WTC11 (cell line): ENCODE results near the gene APELA. TPM values are rescaled to one million over a fixed set of nuclear protein-coding genes. Genes with fewer than 3 reads are reported as not detected.

Source experiments
- ATAC-seq: fragments of 200-7000 bp; cut with Tn5 transposase; 2 replicates; pipeline ENCODE4 v1.10.0; 2021; ENCODE audit warnings: mild to moderate bottlenecking, moderate library complexity
- CTCF ChIA-PET: fragments of 300-600 bp; sonication (Branson Sonifier 250); formaldehyde crosslinking; loops from one replicate; lab custom pipeline; 2021; ENCODE audit warnings: antibody characterized with exemption; lab: Charles Lee
- POLR2A ChIA-PET: fragments of 350-600 bp; sonication (Branson Sonifier 250); formaldehyde crosslinking; loops from one replicate; lab custom pipeline; 2021; ENCODE audit warnings: antibody characterized with exemption; lab: Charles Lee
- DNase-seq: peaks from one replicate; pipeline ENCODE4 v3.0.0; 2021; ENCODE audit warnings: low spot score
- H3K27ac Mint-ChIP-seq: 2 replicates; pipeline ENCODE4 v1.8.0; 2021; ENCODE audit warnings: mixed read lengths
- H3K27me3 Mint-ChIP-seq: 2 replicates; pipeline ENCODE4 v1.8.0; 2021; ENCODE audit warnings: low read depth, mild to moderate bottlenecking, moderate library complexity, mixed read lengths
- H3K36me3 Mint-ChIP-seq: 2 replicates; pipeline ENCODE4 v1.8.0; 2021; ENCODE audit warnings: mixed read lengths
- H3K4me1 Mint-ChIP-seq: 2 replicates; pipeline ENCODE4 v1.8.0; 2022; ENCODE audit warnings: mixed read lengths
- H3K4me3 Mint-ChIP-seq: 2 replicates; pipeline ENCODE4 v1.8.0; 2021; ENCODE audit warnings: mild to moderate bottlenecking, moderate library complexity, mixed read lengths
- H3K9me3 Mint-ChIP-seq: 2 replicates; pipeline ENCODE4 v1.8.0; 2021; ENCODE audit warnings: mixed read lengths
- AR ChIP-seq: fragments of 250-450 bp; sonication (Bioruptor Pico); IDR thresholded peaks from 2 replicates; pipeline ENCODE4 v1.9.0; 2021; ENCODE audit warnings: mild to moderate bottlenecking
- ATF6 ChIP-seq: sonication (generic); formaldehyde crosslinking; IDR thresholded peaks from 2 replicates; pipeline ENCODE4 v1.8.1; 2023; ENCODE audit warnings: mild to moderate bottlenecking, missing genetic modification reagents
- CDX4 ChIP-seq: fragments of 250-450 bp; sonication (Bioruptor Pico); IDR thresholded peaks from 2 replicates; pipeline ENCODE4 v1.9.0; 2021; ENCODE audit warnings: moderate library complexity, mild to moderate bottlenecking, inconsistent platforms, borderline replicate concordance
- CREM ChIP-seq: sonication (generic); formaldehyde crosslinking; IDR thresholded peaks from 2 replicates; pipeline ENCODE4 v1.8.1; 2022; ENCODE audit warnings: mild to moderate bottlenecking, missing genetic modification reagents, moderate library complexity
- FOXJ3 ChIP-seq: sonication (generic); formaldehyde crosslinking; IDR thresholded peaks from 2 replicates; pipeline ENCODE4 v1.9.0; 2021; ENCODE audit warnings: missing genetic modification reagents, mild to moderate bottlenecking, borderline replicate concordance
- MXD4 ChIP-seq: fragments of 250-450 bp; sonication (Bioruptor Pico); IDR thresholded peaks from 2 replicates; pipeline ENCODE4 v1.8.0; 2021; ENCODE audit warnings: mild to moderate bottlenecking, moderate library complexity, borderline replicate concordance
- STAT6 ChIP-seq: sonication (generic); formaldehyde crosslinking; conservative IDR thresholded peaks from 2 replicates; pipeline ENCODE4 v1.8.1; 2023; ENCODE audit warnings: mild to moderate bottlenecking, low read depth, missing genetic modification reagents, moderate library complexity
- TP53 ChIP-seq: sonication (generic); formaldehyde crosslinking; IDR thresholded peaks from 2 replicates; pipeline ENCODE4 v1.8.1; 2023; ENCODE audit warnings: mild to moderate bottlenecking, missing genetic modification reagents
- USF1 ChIP-seq: sonication (generic); formaldehyde crosslinking; IDR thresholded peaks from 2 replicates; pipeline ENCODE4 v1.8.0; 2022; ENCODE audit warnings: mild to moderate bottlenecking, missing genetic modification reagents
- ZBTB43 ChIP-seq: sonication (generic); formaldehyde crosslinking; IDR thresholded peaks from 2 replicates; pipeline ENCODE4 v1.8.1; 2023; ENCODE audit warnings: mild to moderate bottlenecking, missing genetic modification reagents
- ZMAT4 ChIP-seq: fragments of 250-450 bp; sonication (Bioruptor Pico); IDR thresholded peaks from 2 replicates; pipeline ENCODE4 v1.9.0; 2021; ENCODE audit warnings: mild to moderate bottlenecking
- ZNF219 ChIP-seq: sonication (generic); formaldehyde crosslinking; IDR thresholded peaks from 2 replicates; pipeline ENCODE4 v1.8.0; 2023; ENCODE audit warnings: missing genetic modification reagents, mild to moderate bottlenecking, borderline replicate concordance
- ZNF512 ChIP-seq: sonication (generic); formaldehyde crosslinking; IDR thresholded peaks from 2 replicates; pipeline ENCODE4 v1.8.1; 2022; ENCODE audit warnings: missing genetic modification reagents, borderline replicate concordance
- total RNA-seq: library from RNA; stranded (reverse); gene quantifications from 3 replicates; pipeline ENCODE4 v1.2.3, GENCODE V29; 2021

APELA gene
- total RNA-seq, 1 experiment from 2014 or later = 25.7 TPM

- Mint-ChIP-seq H3K27ac (peak overlapping the region; percentile 94), H3K4me1 (peaks cover 64% of the 10 kb centered on the region), H3K9me3 (peaks cover 5% of the 10 kb centered on the region), H3K4me3 (peak overlapping the region; percentile 50), H3K36me3 (peaks cover 26% of the 10 kb centered on the region), H3K27me3 (no peaks in the 10 kb centered on the region)
- ChIA-PET POLR2A (no interaction called here), CTCF (interaction anchor here (0.8 to 1.4 kb wide), 4 partner anchors 33 to 112 kb away, joined by 3 to 7 read pairs (median 4); no protein-coding TSS in a partner anchor)
- ATAC-seq (no peak), DNase-seq (no peak)
- TF ChIP-seq ZNF512 (CRISPR knock-in tag) (no peak), ATF6 (CRISPR knock-in tag) (no peak), ZMAT4 (CRISPR knock-in tag) (no peak), CDX4 (no peak), CREM (CRISPR knock-in tag) (no peak), ZBTB43 (CRISPR knock-in tag) (no peak), ZNF219 (CRISPR knock-in tag) (no peak), FOXJ3 (no peak), AR (CRISPR knock-in tag) (no peak), USF1 (CRISPR knock-in tag) (no peak), MXD4 (no peak)
- TF ChIP-seq, all 79 proteins: peak for 0
These were observed 3.7 kb downstream of the APELA start for GRCh38 chr4:164880489-164881262.

- ATAC-seq (no peak), DNase-seq (no peak)
- Mint-ChIP-seq H3K4me1 (peaks cover 11% of the 10 kb centered on the region), H3K27me3 (no peaks in the 10 kb centered on the region), H3K27ac (peak overlapping the region; percentile 20), H3K4me3 (no peak overlapping the region), H3K36me3 (peaks cover 19% of the 10 kb centered on the region), H3K9me3 (peaks cover under 1% of the 10 kb centered on the region; the same call in 1 of the 2 replicates)
- no peak for TF ChIP-seq STAT6 (CRISPR knock-in tag)
- TF ChIP-seq ZNF219 (CRISPR knock-in tag) = no peak
- TF ChIP-seq TP53 (CRISPR knock-in tag) = no peak
- POLR2A ChIA-PET = no interaction called here
- CTCF ChIA-PET = interaction anchor here (0.6 to 1.7 kb wide), 2 partner anchors 74 to 108 kb away, joined by 3 to 5 read pairs; no protein-coding TSS in a partner anchor
These were observed 11.2 kb downstream of the APELA start for GRCh38 chr4:164888096-164888715.
